CD4-positive, alpha-beta T cell (primary cell): ENCODE measurements around the gene C5orf47. TPM values are rescaled to one million over a fixed set of nuclear protein-coding genes. Genes with fewer than 3 reads are reported as not detected.

ENCODE experiments used
- ATAC-seq: fragments of 200-7000 bp; cut with Tn5 transposase; one replicate; pipeline ENCODE4 v1.10.0; 2022; ENCODE audit warnings: mild to moderate bottlenecking; ENCODE audit not compliant: poor library complexity
- CTCF ChIA-PET: fragments of 350-600 bp; sonication (Branson Sonifier 250); formaldehyde crosslinking; loops from one replicate; lab custom pipeline; 2021; ENCODE audit warnings: antibody characterized with exemption, inconsistent platforms; lab: Charles Lee
- POLR2A ChIA-PET: fragments of 350-600 bp; sonication (Branson Sonifier 250); formaldehyde crosslinking; loops from one replicate; lab custom pipeline; 2021; ENCODE audit warnings: antibody characterized with exemption, inconsistent platforms; lab: Charles Lee
- DNase-seq, 14 experiments: peaks; one replicate each; pipeline ENCODE4 v3.0.0-alpha.2; 2013 to 2020; ENCODE audit warnings: mixed read lengths in 2 of 14
- H3K27ac ChIP-seq, 2 donors: one replicate each; pipeline versions ENCODE4 v1.5.1 to v1.7.0; 2013; ENCODE audit warnings: low read length in 2 of 2, low read depth in 1 of 2, mild to moderate bottlenecking in 1 of 2
- H3K27me3 ChIP-seq, 2 experiments: 1 replicate in 1 of 2; 2 replicates in 1 of 2; pipeline versions ENCODE4 v1.6.1 to v1.7.0; 2013; ENCODE audit warnings: low read length in 2 of 2, control low read depth in 1 of 2, mild to moderate bottlenecking in 1 of 2, moderate library complexity in 1 of 2; ENCODE audit not compliant: insufficient read depth in 2 of 2, control insufficient read depth in 1 of 2
- H3K36me3 ChIP-seq: one replicate; pipeline ENCODE4 v1.6.1; 2013; ENCODE audit warnings: low read length, control low read depth; ENCODE audit not compliant: insufficient read depth
- H3K4me1 ChIP-seq: one replicate; pipeline ENCODE4 v1.6.1; 2013; ENCODE audit warnings: low read length, control low read depth; ENCODE audit not compliant: insufficient read depth
- H3K4me3 ChIP-seq: one replicate; pipeline ENCODE4 v1.5.1; 2013; ENCODE audit warnings: mild to moderate bottlenecking, low read length, moderate library complexity
- H3K9me3 ChIP-seq, 2 experiments: 1 replicate in 1 of 2; 2 replicates in 1 of 2; pipeline versions ENCODE4 v1.6.1 to v1.7.0; 2013; ENCODE audit warnings: low read length in 2 of 2, mild to moderate bottlenecking in 2 of 2, control low read depth in 1 of 2, moderate library complexity in 1 of 2; ENCODE audit not compliant: control insufficient read depth in 1 of 2, insufficient read depth in 1 of 2
- H3K27ac Mint-ChIP-seq: one replicate; pipeline ENCODE4 v1.8.0; 2020; ENCODE audit warnings: mixed read lengths
- H3K27me3 Mint-ChIP-seq: one replicate; pipeline ENCODE4 v1.8.0; 2021; ENCODE audit warnings: mixed read lengths
- H3K36me3 Mint-ChIP-seq: one replicate; pipeline ENCODE4 v1.8.0; 2021; ENCODE audit warnings: low read depth, mixed read lengths
- H3K4me1 Mint-ChIP-seq: one replicate; pipeline ENCODE4 v1.8.0; 2021; ENCODE audit warnings: low read depth, mixed read lengths
- H3K4me3 Mint-ChIP-seq: one replicate; pipeline ENCODE4 v1.8.0; 2020; ENCODE audit warnings: mild to moderate bottlenecking, mixed read lengths
- H3K9me3 Mint-ChIP-seq: one replicate; pipeline ENCODE4 v1.8.0; 2020; ENCODE audit warnings: mixed read lengths
- CTCF ChIP-seq: fragments of 200-600 bp; IDR thresholded peaks from one replicate; pipeline ENCODE4 v1.8.0; 2022; ENCODE audit warnings: antibody characterized with exemption, mild to moderate bottlenecking
- intact Hi-C, 2 experiments: fragments of 100-400 bp; cut with DNase I in 1 of 2; cut with micrococcal nuclease in 1 of 2; formaldehyde crosslinking; loops; one replicate each; pipeline versions ENCODE4 v1.15.1 to v1.9.0; 2023 to 2025; cut with DNase I, micrococcal nuclease
- total RNA-seq, 174 experiments: library from RNA in 2 of 174; stranded (reverse) in 2 of 174; gene quantifications; one replicate each; pipeline ENCODE4 v1.2.3 and lab custom pipeline; 2021 to 2026

Gene C5orf47
- total RNA-seq, 2 experiments from 2014 or later, result not detected

GRCh38 chr5:173964506-173964905 is 24.5 kb upstream of the C5orf47 start:
- Mint-ChIP-seq H3K27ac (no peak overlapping the region), H3K4me1 (peaks cover 26% of the 10 kb centered on the region), H3K36me3 (no peaks in the 10 kb centered on the region), H3K4me3 (no peak overlapping the region), H3K27me3 (no peaks in the 10 kb centered on the region), H3K9me3 (no peaks in the 10 kb centered on the region)
- no peaks in the 10 kb centered on the region for H3K27me3 ChIP-seq
- H3K9me3 ChIP-seq, result no peaks in the 10 kb centered on the region
- H3K36me3 ChIP-seq, result no peaks in the 10 kb centered on the region
- ChIA-PET POLR2A (no interaction called here), CTCF (no interaction called here)
- no peak overlapping the region for H3K4me3 ChIP-seq
- H3K27ac ChIP-seq, result no peak overlapping the region
- TF ChIP-seq CTCF, result no peak
- H3K4me1 ChIP-seq, result peaks cover 13% of the 10 kb centered on the region
- intact Hi-C loops, result no loop called here
- DNase-seq (no peak), ATAC-seq (no peak)

- Mint-ChIP-seq H3K27ac (no peak overlapping the region), H3K27me3 (peaks cover 4% of the 10 kb centered on the region), H3K9me3 (no peaks in the 10 kb centered on the region), H3K36me3 (no peaks in the 10 kb centered on the region), H3K4me3 (no peak overlapping the region), H3K4me1 (peaks cover 26% of the 10 kb centered on the region)
- H3K36me3 ChIP-seq, result no peaks in the 10 kb centered on the region
- ChIA-PET POLR2A (no interaction called here), CTCF (no interaction called here)
- no peak for TF ChIP-seq CTCF
- H3K27ac ChIP-seq, result no peak overlapping the region
- H3K27me3 ChIP-seq, result no peaks in the 10 kb centered on the region
- ATAC-seq (no peak), DNase-seq (no peak)
- intact Hi-C loops, result no loop called here
- H3K4me1 ChIP-seq, result peaks cover 13% of the 10 kb centered on the region
- H3K4me3 ChIP-seq, result no peak overlapping the region
- no peaks in the 10 kb centered on the region for H3K9me3 ChIP-seq
Observed at GRCh38 chr5:173967241-173967640, 21.7 kb upstream of the C5orf47 start.

- CTCF ChIA-PET, result no interaction called here
- POLR2A ChIA-PET, result interaction anchor here (0.5 kb wide), 1 partner anchor 37 kb away, joined by 3 read pairs; no protein-coding TSS in a partner anchor
- intact Hi-C loops, result no loop called here
Observed at GRCh38 chr5:173968154-173968797, 20.7 kb upstream of the C5orf47 start.

More at GRCh38 chr5:173968154-173968797, 20.7 kb upstream of the C5orf47 start:
- H3K36me3 ChIP-seq, result no peaks in the 10 kb centered on the region
- Mint-ChIP-seq H3K27me3 (peaks cover 8% of the 10 kb centered on the region), H3K4me3 (no peak overlapping the region), H3K36me3 (no peaks in the 10 kb centered on the region), H3K4me1 (peaks cover 25% of the 10 kb centered on the region), H3K27ac (no peak overlapping the region), H3K9me3 (no peaks in the 10 kb centered on the region)
- H3K4me1 ChIP-seq, result peaks cover 20% of the 10 kb centered on the region
- no peaks in the 10 kb centered on the region for H3K27me3 ChIP-seq
- no peak for ATAC-seq
- H3K27ac ChIP-seq, result no peak overlapping the region
- H3K4me3 ChIP-seq, result no peak overlapping the region
- DNase-seq, result no peak
- no peak for TF ChIP-seq CTCF
- H3K9me3 ChIP-seq, result no peaks in the 10 kb centered on the region
